ENCODE measurements around the gene DYNC1H1.

GRCh38 chr14:101979666-101980065 lies 15.3 kb downstream of the DYNC1H1 start:
- TF ChIP-seq, protein P1, sequence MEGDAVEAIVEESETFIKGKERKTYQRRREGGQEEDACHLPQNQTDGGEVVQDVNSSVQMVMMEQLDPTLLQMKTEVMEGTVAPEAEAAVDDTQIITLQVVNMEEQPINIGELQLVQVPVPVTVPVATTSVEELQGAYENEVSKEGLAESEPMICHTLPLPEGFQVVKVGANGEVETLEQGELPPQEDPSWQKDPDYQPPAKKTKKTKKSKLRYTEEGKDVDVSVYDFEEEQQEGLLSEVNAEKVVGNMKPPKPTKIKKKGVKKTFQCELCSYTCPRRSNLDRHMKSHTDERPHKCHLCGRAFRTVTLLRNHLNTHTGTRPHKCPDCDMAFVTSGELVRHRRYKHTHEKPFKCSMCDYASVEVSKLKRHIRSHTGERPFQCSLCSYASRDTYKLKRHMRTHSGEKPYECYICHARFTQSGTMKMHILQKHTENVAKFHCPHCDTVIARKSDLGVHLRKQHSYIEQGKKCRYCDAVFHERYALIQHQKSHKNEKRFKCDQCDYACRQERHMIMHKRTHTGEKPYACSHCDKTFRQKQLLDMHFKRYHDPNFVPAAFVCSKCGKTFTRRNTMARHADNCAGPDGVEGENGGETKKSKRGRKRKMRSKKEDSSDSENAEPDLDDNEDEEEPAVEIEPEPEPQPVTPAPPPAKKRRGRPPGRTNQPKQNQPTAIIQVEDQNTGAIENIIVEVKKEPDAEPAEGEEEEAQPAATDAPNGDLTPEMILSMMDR (IDR thresholded peaks at IDR 0.05) = no peak
- no peak for TF ChIP-seq POLR2AphosphoS5 (IDR thresholded peaks at IDR 0.05; ENCODE audit: insufficient read depth in 1 of 2, low read depth in 1 of 2)
